Astrocyte of the cerebellum (primary cell): ENCODE data around the gene SMU1.

ENCODE experiments used
- DNase-seq: peaks from one replicate; pipeline ENCODE4 v3.0.0-alpha.2; 2011; ENCODE audit warnings: low read depth
- H3K4me3 ChIP-seq: 2 replicates; pipeline ENCODE4 v1.5.1; 2011; ENCODE audit warnings: mild to moderate bottlenecking, low read depth, low read length, moderate library complexity
- CTCF ChIP-seq: IDR thresholded peaks from 2 replicates; pipeline ENCODE4 v1.5.1; 2012; ENCODE audit warnings: low read length, low read depth, moderate library complexity, mild to moderate bottlenecking; ENCODE audit errors: missing control alignments
- in situ Hi-C: cut with HindIII; loops from 2 replicates; pipeline ENCODE4 v1.10.0; 2017; ENCODE audit warnings: low sequenced_read_pairs

Gene SMU1

GRCh38 chr9:33081128-33081851, 4.8 kb upstream of the SMU1 start:
- in situ Hi-C loops = no loop called here
- peak; percentile 68 for TF ChIP-seq CTCF
- peak overlapping the region; percentile 20 for H3K4me3 ChIP-seq
- DNase-seq = peak; percentile 87

GRCh38 chr9:33080534-33080933, 4.1 kb upstream of the SMU1 start:
- DNase-seq = no peak
- in situ Hi-C loops = no loop called here
- H3K4me3 ChIP-seq = peak overlapping the region; percentile 20
- no peak for TF ChIP-seq CTCF

- in situ Hi-C loops = no loop called here
- peak; percentile 43 for DNase-seq
- TF ChIP-seq CTCF = no peak
- H3K4me3 ChIP-seq = no peak overlapping the region
Observed at GRCh38 chr9:33068991-33069390, 7.5 kb downstream of the SMU1 start.

- H3K4me3 ChIP-seq = no peak overlapping the region
- in situ Hi-C loops = no loop called here
- TF ChIP-seq CTCF = no peak
- no peak for DNase-seq
Observed at GRCh38 chr9:33065157-33066076, 11.1 kb downstream of the SMU1 start.

- in situ Hi-C loops = no loop called here
- no peak for TF ChIP-seq CTCF
- no peak overlapping the region for H3K4me3 ChIP-seq
- no peak for DNase-seq
Observed at GRCh38 chr9:33051144-33051543, 25.3 kb downstream of the SMU1 start.

GRCh38 chr9:33049680-33050361, 26.7 kb downstream of the SMU1 start:
- DNase-seq = no peak
- in situ Hi-C loops = no loop called here
- H3K4me3 ChIP-seq = no peak overlapping the region
- no peak for TF ChIP-seq CTCF
